Measurements from ENCODE around the gene SCARB1.

DNA sequence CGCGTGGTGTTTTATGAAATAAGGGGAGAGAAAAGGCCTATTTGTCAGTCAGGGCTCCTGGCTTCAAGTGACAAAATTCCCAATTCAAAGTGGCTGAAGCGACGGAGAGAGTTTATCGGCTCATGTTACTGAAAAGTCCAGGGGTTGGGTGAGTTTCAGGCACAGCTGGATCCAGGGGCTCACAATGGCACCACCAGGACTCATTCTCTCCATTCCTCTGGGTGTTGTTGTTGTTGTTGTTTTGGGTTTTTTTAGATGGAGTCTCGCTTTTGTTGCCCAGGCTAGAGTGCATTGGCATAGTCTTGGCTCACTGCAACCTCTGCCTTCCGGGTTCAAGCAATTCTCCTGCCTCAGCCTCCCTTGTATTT, 119.4 kb downstream of the SCARB1 start:
- TF ChIP-seq, protein P1, sequence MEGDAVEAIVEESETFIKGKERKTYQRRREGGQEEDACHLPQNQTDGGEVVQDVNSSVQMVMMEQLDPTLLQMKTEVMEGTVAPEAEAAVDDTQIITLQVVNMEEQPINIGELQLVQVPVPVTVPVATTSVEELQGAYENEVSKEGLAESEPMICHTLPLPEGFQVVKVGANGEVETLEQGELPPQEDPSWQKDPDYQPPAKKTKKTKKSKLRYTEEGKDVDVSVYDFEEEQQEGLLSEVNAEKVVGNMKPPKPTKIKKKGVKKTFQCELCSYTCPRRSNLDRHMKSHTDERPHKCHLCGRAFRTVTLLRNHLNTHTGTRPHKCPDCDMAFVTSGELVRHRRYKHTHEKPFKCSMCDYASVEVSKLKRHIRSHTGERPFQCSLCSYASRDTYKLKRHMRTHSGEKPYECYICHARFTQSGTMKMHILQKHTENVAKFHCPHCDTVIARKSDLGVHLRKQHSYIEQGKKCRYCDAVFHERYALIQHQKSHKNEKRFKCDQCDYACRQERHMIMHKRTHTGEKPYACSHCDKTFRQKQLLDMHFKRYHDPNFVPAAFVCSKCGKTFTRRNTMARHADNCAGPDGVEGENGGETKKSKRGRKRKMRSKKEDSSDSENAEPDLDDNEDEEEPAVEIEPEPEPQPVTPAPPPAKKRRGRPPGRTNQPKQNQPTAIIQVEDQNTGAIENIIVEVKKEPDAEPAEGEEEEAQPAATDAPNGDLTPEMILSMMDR (IDR thresholded peaks at IDR 0.05): no peak
- TF ChIP-seq POLR2A (IDR thresholded peaks at IDR 0.05): no peak

Measured in tibial nerve (tissue), 3 donors.